Left lung (tissue), 10 donors: ENCODE data around the gene PIGV. TPM values are rescaled to one million over a fixed set of nuclear protein-coding genes. Genes with fewer than 3 reads are reported as not detected.
"Not testable (repeated sequence)": the region's sequence is repeated elsewhere in the genome, so short reads cannot be mapped to it uniquely, and the experiment has no call there.

ENCODE experiments used
- ATAC-seq: fragments of 200-7000 bp; cut with Tn5 transposase; one replicate; pipeline ENCODE4 v1.9.1; 2020; ENCODE audit warnings: moderate library complexity
- DNase-seq, 4 donors: peaks; one replicate each; pipeline ENCODE4 v3.0.0-alpha.2; 2013 to 2020
- H3K27ac ChIP-seq, 2 donors: fragments of 200-600 bp; sonication (generic) in 1 of 2; one replicate each; pipeline versions ENCODE4 v1.5.0 to v1.8.0; 2020 to 2021
- H3K27me3 ChIP-seq, 2 donors: fragments of 200-600 bp; sonication (generic) in 1 of 2; one replicate each; pipeline versions ENCODE4 v1.5.0 to v1.8.0; 2020 to 2021
- H3K36me3 ChIP-seq, 2 donors: fragments of 200-600 bp; sonication (generic) in 1 of 2; one replicate each; pipeline versions ENCODE4 v1.5.0 to v1.8.0; 2020 to 2021
- H3K4me1 ChIP-seq, 2 donors: fragments of 200-600 bp; one replicate each; pipeline ENCODE4 v1.8.0; 2021
- H3K4me3 ChIP-seq, 2 donors: fragments of 200-600 bp; sonication (generic) in 1 of 2; one replicate each; pipeline versions ENCODE4 v1.5.0 to v1.8.0; 2020 to 2021; ENCODE audit warnings: mild to moderate bottlenecking in 1 of 2
- H3K9me3 ChIP-seq, 2 donors: fragments of 200-600 bp; sonication (generic) in 1 of 2; one replicate each; pipeline versions ENCODE4 v1.5.0 to v1.8.0; 2020 to 2021
- CTCF ChIP-seq, 2 donors: fragments of 200-600 bp; sonication (generic) in 1 of 2; IDR thresholded peaks; one replicate each; pipeline versions ENCODE4 v1.5.0 to v1.8.0; 2021; ENCODE audit warnings: antibody characterized with exemption in 2 of 2
- intact Hi-C, 2 donors: fragments of 100-400 bp; cut with DNase I; formaldehyde crosslinking; loops; one replicate each; pipeline versions ENCODE4 v1.11.2 to v1.14.2; 2022
- polyA plus RNA-seq, 6 donors: library from polyadenylated mRNA; unstranded; fragments of 120-200 nt; gene quantifications; one replicate each; pipeline ENCODE4 v1.2.1, GENCODE V29; 2013; ENCODE audit not compliant: insufficient read length in 6 of 6
- total RNA-seq, 2 donors: library from RNA; stranded (reverse); fragmentation: NEBNext Ultra II Directional; extraction: Animal tissue kit (Norgen Biotek cat#: 25700); gene quantifications; one replicate each; pipeline ENCODE4 v1.2.1, GENCODE V29; 2021
- donor health status: DM: no; HTN: yes; CAD: no.
- donor health status: DM: no; HTN: no; CAD: no.

Gene PIGV
- total and polyA plus RNA-seq, 8 donors: 14.5 to 18.0 (median 16.0) TPM

- Histone ChIP-seq H3K36me3 (peaks cover 0 to 77% of the 10 kb centered on the region in 2 donors), H3K9me3 (no peaks in the 10 kb centered on the region), H3K27ac (no peak overlapping the region), H3K4me3 (no peak overlapping the region), H3K27me3 (no peaks in the 10 kb centered on the region), H3K4me1 (peaks cover 0 to 15% of the 10 kb centered on the region in 2 donors)
- TF ChIP-seq CTCF (IDR thresholded peaks at IDR 0.05): no peak
- ATAC-seq: no peak
- intact Hi-C loops: no loop called here
- DNase-seq: no peak
These were observed 56.9 kb downstream of the PIGV start for GRCh38 chr1:26844424-26845196.

GRCh38 chr1:26847826-26848225 lies 60.1 kb downstream of the PIGV start:
- ATAC-seq, H3K27me3 ChIP-seq, DNase-seq, intact Hi-C loops, H3K27ac ChIP-seq, H3K9me3 ChIP-seq, H3K4me3 ChIP-seq: not testable (repeated sequence)
- H3K36me3 ChIP-seq: peaks cover 0 to 78% of the 10 kb centered on the region in 2 donors
- peaks cover 0 to 15% of the 10 kb centered on the region in 2 donors for H3K4me1 ChIP-seq

Other genes starting within 250 kb of the PIGV start
- gene ARID1A, start 91.9 kb upstream of the PIGV start, total RNA-seq: 10 to 100 TPM; 65.5 to 71.4 TPM
- gene ARID1A, start 91.9 kb upstream of the PIGV start, polyA plus RNA-seq: 100 to 1,000 TPM in 3 of 6 donors, 10 to 100 TPM in 3; 94.5 to 106 (median 100) TPM
- 10 to 100 TPM; 22.8 to 33.4 TPM for gene ZDHHC18, start 38.7 kb downstream of the PIGV start, total RNA-seq
- 10 to 100 TPM; 21.2 to 26.5 (median 24.2) TPM for gene ZDHHC18, start 38.7 kb downstream of the PIGV start, polyA plus RNA-seq
- gene SFN, start 75.2 kb downstream of the PIGV start, total RNA-seq: 100 to 1,000 TPM; 130 to 192 TPM
- gene SFN, start 75.2 kb downstream of the PIGV start, polyA plus RNA-seq: 1 to 10 TPM in 1 of 6 donors, under 1 TPM in 5; 0.49 to 1.0 (median 0.64) TPM
- gene GPN2, start 102.3 kb downstream of the PIGV start, total RNA-seq: 10 to 100 TPM; 23.5 to 25.1 TPM
- 10 to 100 TPM; 27.7 to 34.1 (median 31.6) TPM for gene GPN2, start 102.3 kb downstream of the PIGV start, polyA plus RNA-seq
- gene GPATCH3, start 112.5 kb downstream of the PIGV start, total RNA-seq: 10 to 100 TPM; 16.2 to 16.3 TPM
- 10 to 100 TPM in 5 of 6 donors, 1 to 10 TPM in 1; 10.0 to 17.1 (median 13.1) TPM for gene GPATCH3, start 112.5 kb downstream of the PIGV start, polyA plus RNA-seq
- gene NR0B2, start 126.0 kb downstream of the PIGV start, total RNA-seq: 1 to 10 TPM; 1.2 to 7.8 TPM
- 1 to 10 TPM; 2.4 to 5.4 (median 3.8) TPM for gene NR0B2, start 126.0 kb downstream of the PIGV start, polyA plus RNA-seq
- gene NUDC, start 133.8 kb downstream of the PIGV start, total RNA-seq: 10 to 100 TPM; 56.2 to 65.8 TPM
- gene NUDC, start 133.8 kb downstream of the PIGV start, polyA plus RNA-seq: 10 to 100 TPM; 66.5 to 94.6 (median 73.4) TPM
- 10 to 100 TPM in 1 of 2 donors, 1 to 10 TPM in 1; 8.6 to 12.1 TPM for gene KDF1, start 172.5 kb downstream of the PIGV start, total RNA-seq
- 1 to 10 TPM; 6.7 to 8.0 (median 7.8) TPM for gene KDF1, start 172.5 kb downstream of the PIGV start, polyA plus RNA-seq
- 10 to 100 TPM; 23.4 to 27.7 TPM for gene TRNP1, start 205.7 kb downstream of the PIGV start, total RNA-seq
- gene TRNP1, start 205.7 kb downstream of the PIGV start, polyA plus RNA-seq: 1 to 10 TPM; 1.6 to 3.5 (median 2.8) TPM
- gene TENT5B, start 224.9 kb downstream of the PIGV start, total RNA-seq: 10 to 100 TPM; 22.9 to 27.3 TPM
- gene TENT5B, start 224.9 kb downstream of the PIGV start, polyA plus RNA-seq: 1 to 10 TPM; 1.5 to 2.7 (median 2.0) TPM